Measurements from ENCODE around the gene STK32B. TPM values are rescaled to one million over a fixed set of nuclear protein-coding genes. Genes with fewer than 3 reads are reported as not detected.
A peak's percentile ranks its signal among the peaks of the same experiment; 100 is the strongest.

Gene STK32B
- total and polyA plus RNA-seq, 7 donors, result 0.14 to 0.73 (median 0.52) TPM

DNA sequence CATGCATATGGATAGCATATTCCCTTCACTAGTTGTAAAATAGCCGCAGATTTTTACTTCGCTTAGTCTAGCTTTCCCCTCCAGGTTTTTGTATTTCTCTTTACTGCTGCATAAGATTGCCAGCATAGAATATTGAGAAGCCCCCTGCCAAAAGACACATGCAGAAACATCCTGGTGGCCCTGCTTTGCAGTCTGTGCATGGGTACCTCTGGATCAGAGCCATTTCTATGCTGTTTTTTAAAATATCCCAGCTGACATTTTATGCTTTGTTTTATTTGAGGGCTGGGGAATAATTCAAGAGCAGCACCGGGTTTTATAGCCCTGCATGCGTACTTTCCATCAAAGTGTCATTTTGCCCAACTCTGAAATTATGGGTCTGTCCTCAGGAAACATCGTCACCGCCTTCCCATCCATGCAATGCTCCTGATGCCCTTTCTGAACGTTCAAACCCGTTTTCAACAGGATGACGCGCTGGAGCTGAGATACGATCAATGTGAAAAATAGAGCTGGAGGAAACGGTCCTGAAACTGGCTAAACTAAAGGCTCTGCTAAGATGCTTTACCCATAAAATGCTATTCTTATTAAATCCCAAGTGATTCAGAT lies 342.7 kb downstream of the STK32B start:
- intact Hi-C loops (cut with DNase I), result no loop called here
- DNase-seq, result no peak
- no peaks in the 10 kb centered on the region for H3K9me3 ChIP-seq
- ATAC-seq, result no peak
- H3K4me3 ChIP-seq, result no peak overlapping the region
- no peaks in the 10 kb centered on the region for H3K27me3 ChIP-seq (ENCODE audit: insufficient read depth in 3 of 3, low read length in 2 of 3)
- H3K36me3 ChIP-seq (ENCODE audit: insufficient read depth in 1 of 2, low read depth in 1 of 2), result no peaks in the 10 kb centered on the region
- TF ChIP-seq, protein P1, sequence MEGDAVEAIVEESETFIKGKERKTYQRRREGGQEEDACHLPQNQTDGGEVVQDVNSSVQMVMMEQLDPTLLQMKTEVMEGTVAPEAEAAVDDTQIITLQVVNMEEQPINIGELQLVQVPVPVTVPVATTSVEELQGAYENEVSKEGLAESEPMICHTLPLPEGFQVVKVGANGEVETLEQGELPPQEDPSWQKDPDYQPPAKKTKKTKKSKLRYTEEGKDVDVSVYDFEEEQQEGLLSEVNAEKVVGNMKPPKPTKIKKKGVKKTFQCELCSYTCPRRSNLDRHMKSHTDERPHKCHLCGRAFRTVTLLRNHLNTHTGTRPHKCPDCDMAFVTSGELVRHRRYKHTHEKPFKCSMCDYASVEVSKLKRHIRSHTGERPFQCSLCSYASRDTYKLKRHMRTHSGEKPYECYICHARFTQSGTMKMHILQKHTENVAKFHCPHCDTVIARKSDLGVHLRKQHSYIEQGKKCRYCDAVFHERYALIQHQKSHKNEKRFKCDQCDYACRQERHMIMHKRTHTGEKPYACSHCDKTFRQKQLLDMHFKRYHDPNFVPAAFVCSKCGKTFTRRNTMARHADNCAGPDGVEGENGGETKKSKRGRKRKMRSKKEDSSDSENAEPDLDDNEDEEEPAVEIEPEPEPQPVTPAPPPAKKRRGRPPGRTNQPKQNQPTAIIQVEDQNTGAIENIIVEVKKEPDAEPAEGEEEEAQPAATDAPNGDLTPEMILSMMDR (IDR thresholded peaks at IDR 0.05), result no peak
- no peaks in the 10 kb centered on the region for H3K4me1 ChIP-seq
- 81 to 88% (median 87%) methylated on average over 12 of the region's 12 CpGs for WGBS, 3 donors
- H3K27ac ChIP-seq, result no peak overlapping the region

DNA sequence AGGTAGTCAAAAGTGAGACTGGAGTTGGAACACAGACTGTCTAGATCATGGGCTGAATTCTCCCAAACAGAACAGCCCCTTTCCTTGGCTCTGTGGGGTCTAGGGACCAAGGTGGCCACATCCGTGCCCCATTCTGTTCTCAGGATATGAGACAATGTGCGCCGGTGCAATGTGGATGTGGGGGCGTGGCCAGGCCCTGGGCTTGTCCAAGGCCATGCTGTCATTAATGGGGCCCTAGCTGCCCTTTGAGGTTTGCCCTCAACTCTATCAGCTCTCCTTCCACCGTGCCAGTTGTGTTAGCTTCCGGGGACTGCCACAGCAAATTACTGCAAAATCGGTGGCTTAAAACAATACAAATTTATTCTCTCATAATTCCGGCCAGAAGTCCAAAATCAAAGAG lies 344.5 kb downstream of the STK32B start:
- H3K36me3 ChIP-seq (ENCODE audit: insufficient read depth in 1 of 2, low read depth in 1 of 2), result no peaks in the 10 kb centered on the region
- 70 to 82% (median 71%) methylated on average over 8 of the region's 8 CpGs for WGBS, 3 donors
- TF ChIP-seq, protein P1 (IDR thresholded peaks at IDR 0.05), result no peak
- H3K9me3 ChIP-seq, result no peaks in the 10 kb centered on the region
- H3K4me1 ChIP-seq, result no peaks in the 10 kb centered on the region
- ATAC-seq (no peak), DNase-seq (no peak)
- no peak overlapping the region for H3K27ac ChIP-seq
- H3K4me3 ChIP-seq, result no peak overlapping the region
- no peaks in the 10 kb centered on the region for H3K27me3 ChIP-seq (ENCODE audit: insufficient read depth in 3 of 3, low read length in 2 of 3)
- intact Hi-C loops (cut with DNase I), result no loop called here

DNA sequence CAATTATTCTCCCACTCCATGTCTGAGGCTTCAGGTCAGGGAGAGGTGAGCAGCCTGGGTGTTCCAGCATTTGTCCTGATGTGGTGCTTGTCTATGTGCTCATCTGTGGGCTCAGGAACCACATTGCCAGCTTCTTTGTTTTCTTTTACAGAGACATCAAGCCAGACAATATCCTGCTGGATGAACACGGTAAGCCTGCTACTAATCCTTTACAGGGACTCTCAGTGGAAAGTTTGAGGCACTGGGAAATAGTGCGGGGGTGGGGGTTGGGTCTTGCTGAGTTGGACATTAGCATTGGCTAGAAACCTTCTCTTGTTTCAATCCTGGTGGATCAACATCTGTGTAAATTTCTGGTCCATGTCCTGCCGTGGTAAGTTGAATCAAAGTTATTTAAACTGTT lies 346.8 kb downstream of the STK32B start:
- DNase-seq (no peak), ATAC-seq (no peak)
- Histone ChIP-seq H3K4me1 (no peaks in the 10 kb centered on the region), H3K27me3 (ENCODE audit: insufficient read depth in 3 of 3, low read length in 2 of 3) (no peaks in the 10 kb centered on the region), H3K4me3 (no peak overlapping the region), H3K27ac (no peak overlapping the region), H3K36me3 (ENCODE audit: insufficient read depth in 1 of 2, low read depth in 1 of 2) (no peaks in the 10 kb centered on the region), H3K9me3 (peaks cover 4% of the 10 kb centered on the region)
- intact Hi-C loops (cut with DNase I), result no loop called here
- TF ChIP-seq, protein P1 (IDR thresholded peaks at IDR 0.05), result no peak
- 22 to 34% (median 25%) methylated on average over 3 of the region's 3 CpGs for WGBS, 3 donors

DNA sequence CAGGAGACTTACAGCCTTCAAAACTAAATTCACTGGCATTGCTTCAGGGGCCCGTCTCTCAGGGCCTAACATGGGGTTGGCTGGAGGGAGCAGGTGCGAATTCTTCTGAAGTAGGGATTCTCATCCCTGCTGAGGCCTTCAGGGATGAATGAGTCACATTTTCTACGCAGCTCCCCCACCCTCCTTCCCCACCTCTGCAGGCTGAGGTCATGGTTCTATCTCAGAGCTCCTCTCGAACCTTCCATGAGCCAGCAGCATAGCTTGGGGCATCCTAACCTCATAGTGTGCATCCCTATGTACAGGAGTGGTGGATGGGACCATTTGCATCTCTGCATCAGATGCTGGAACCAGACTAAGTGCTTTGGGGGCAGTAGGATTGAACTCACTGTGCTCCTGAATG lies 347.8 kb downstream of the STK32B start:
- DNase-seq (no peak), ATAC-seq (no peak)
- Histone ChIP-seq H3K4me3 (no peak overlapping the region), H3K36me3 (ENCODE audit: insufficient read depth in 1 of 2, low read depth in 1 of 2) (no peaks in the 10 kb centered on the region), H3K4me1 (no peaks in the 10 kb centered on the region), H3K27ac (no peak overlapping the region), H3K9me3 (peaks cover 4% of the 10 kb centered on the region), H3K27me3 (ENCODE audit: insufficient read depth in 3 of 3, low read length in 2 of 3) (no peaks in the 10 kb centered on the region)
- TF ChIP-seq, protein P1 (IDR thresholded peaks at IDR 0.05), result no peak
- intact Hi-C loops (cut with DNase I), result no loop called here
- WGBS, 3 donors, result 73 to 84% (median 78%) methylated on average over 4 of the region's 4 CpGs

DNA sequence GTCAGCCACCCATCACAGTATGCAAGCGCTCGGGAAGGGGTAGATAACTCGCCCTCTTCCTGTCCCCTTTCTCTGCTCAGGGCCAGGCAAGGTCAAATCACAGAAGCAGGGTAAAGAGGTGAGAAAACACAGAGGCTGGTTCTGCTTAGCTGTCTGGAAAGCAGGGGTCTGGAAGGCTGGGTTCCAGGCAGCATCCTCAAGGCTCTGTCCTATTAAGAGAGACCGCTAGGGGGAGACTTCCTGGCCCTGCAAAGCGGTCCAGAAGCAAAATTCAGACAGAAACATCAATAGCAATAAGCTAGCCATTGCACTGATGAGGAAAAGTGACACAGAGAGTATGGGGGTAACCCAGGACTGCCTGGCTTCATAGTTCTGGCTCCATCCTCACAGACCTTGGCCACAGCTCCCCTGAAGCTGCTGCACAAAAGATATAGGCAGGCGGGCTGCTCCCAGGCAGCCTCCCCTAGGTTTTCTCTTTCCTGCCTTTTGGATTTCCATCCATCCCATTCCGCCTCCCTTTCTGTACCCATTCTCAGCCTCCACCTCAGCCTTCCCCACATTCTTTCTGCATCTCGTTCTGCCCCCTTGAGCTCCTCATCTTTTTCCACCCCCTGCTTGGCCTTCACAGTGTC lies 348.6 kb downstream of the STK32B start:
- no peak overlapping the region for H3K4me3 ChIP-seq
- H3K4me1 ChIP-seq, result no peaks in the 10 kb centered on the region
- DNase-seq, result no peak
- 67 to 73% (median 67%) methylated on average over 8 of the region's 8 CpGs for WGBS, 3 donors
- TF ChIP-seq, protein P1 (IDR thresholded peaks at IDR 0.05), result peak; percentile 14
- intact Hi-C loops (cut with DNase I), result no loop called here
- no peak overlapping the region for H3K27ac ChIP-seq
- no peaks in the 10 kb centered on the region for H3K36me3 ChIP-seq (ENCODE audit: insufficient read depth in 1 of 2, low read depth in 1 of 2)
- H3K27me3 ChIP-seq (ENCODE audit: insufficient read depth in 3 of 3, low read length in 2 of 3), result no peaks in the 10 kb centered on the region
- H3K9me3 ChIP-seq, result peaks cover 4% of the 10 kb centered on the region
- no peak for ATAC-seq

Data from psoas muscle (tissue), 8 donors.